ENCODE results near the gene SLC66A2.
"Not testable (repeated sequence)": the region's sequence is repeated elsewhere in the genome, so short reads cannot be mapped to it uniquely, and the experiment has no call there.

The SLC66A2 gene

DNA sequence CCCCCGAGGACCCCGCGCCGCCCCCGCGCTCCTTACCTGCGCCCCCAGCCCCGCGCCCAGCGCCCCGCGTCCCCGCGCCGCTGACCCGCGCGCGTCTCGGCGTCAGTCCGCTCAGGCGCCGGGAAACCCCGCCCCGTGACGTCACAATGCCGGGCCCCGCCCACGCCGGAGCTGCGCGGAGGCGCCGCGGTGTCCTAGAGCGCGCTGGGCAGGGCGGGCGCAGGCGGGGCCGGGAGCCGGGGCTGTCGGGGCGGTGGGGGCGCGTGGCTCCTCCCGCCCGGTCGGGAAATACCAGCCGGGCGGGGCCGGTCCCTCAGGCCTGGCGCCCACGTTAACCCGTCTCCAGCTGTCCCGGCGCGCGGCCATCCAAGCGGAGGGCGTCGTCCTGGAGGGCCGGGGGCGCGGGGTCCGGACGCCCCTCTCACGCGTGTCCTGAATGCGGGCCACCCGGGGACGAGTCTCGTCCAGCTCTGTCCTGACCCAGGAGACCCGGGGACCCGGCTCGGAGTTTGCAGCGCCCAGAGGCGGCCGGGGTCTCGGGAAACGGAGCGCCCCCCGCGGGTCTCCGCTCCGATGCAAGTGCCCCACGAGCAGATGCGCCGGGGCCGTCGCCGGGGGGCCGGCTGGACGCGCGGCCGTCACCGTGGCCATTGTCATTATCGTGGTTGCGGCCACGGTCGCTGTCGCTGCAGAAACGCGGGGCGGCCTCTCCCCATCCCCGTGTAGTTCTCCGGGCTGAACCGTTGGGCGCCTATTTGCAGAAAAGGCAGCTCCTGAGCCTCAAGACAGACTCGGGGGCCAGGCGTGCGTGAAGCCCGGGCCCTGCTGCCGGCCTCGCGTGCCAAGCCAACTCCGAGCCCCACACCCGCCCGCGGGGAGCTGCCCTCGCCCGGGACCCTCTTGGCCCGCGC is at the start of gene SLC66A2:
SLC66A2 (minus strand) TSS at position 109 of the 911 bp plus-strand sequence. CDS start 727 bp downstream, outside the sequence.
- peak; percentile 67 for DNase-seq

DNA sequence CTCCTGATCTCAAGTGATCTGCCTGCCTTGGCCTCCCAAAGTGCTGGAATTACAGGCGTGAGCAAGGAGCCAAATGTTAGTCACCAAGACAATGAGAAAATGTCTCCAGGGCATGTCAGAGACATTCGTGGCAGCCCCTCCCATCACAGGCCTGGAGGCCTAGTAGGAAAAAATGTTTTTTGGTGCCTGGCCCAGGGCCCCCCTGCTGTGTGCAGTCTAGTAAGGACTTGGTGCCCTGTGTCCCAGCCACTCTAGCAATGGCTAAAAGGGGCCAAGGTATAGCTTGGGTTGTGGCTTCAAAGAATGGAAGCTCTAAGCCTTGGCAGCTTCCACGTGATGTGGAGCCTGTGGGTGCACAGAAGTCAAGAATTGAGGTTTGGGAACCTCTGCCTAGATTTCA is 49.4 kb upstream of the SLC66A2 start:
- no peak for DNase-seq

DNA sequence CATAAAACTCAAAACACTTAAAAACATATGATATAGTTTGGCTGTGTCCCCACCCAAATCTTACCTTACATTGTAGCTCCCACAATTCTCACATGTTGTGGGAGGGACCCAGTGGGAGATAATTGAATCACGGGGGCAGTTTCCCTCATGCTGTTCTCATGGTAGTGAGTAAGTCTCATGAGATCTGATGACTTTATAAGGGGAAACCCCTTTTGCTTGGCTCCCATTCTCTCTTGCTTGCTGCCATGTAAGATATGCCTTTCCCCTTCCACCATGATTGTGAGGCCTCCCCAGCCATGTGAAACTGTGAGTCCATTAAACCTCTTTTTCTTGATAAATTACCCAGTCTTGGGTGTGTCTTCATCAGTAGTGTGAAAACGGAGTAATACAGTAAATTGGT is 48.2 kb upstream of the SLC66A2 start:
- DNase-seq = not testable (repeated sequence)

DNA sequence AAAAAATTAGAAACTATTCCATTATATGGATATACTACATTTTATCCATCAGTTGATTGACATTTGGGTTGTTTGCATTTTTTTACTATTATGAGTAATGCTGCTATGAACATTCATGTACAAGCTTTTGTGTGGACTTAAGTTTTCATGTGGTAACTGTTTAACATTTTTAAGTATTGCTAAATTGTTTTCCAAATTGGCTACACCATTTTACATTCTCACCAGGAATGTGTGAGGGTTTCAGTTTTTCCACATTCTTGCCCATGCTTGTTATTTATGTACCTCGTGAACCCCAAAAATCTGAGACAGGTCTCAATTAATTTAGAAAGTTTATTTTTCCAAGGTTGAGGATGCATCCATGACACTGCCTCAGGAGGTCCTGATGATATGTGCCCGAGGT is 40.0 kb upstream of the SLC66A2 start:
- no peak for DNase-seq

DNA sequence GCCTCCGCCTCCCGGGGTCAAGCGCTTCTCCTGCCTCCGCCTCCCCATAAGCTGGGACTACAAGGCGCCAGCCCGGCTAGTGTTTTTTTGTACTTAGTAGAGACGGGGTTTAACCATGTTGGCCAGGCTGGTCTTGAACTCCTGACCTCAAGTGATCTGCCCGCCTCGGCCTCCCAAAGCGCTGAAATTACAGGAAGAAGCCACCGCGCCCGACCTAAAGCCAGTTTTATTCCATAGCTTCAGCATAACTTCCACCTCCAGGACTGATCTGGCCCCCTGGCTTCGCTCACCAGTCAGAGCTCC is 37.7 kb upstream of the SLC66A2 start:
- DNase-seq = no peak

- DNase-seq = peak; percentile 77
Measured at GRCh38 chr18:79988451-79989194, 37.2 kb upstream of the SLC66A2 start, which contains the start of gene TXNL4A. Gene TXNL4A (minus strand): TSS chr18:79988563. CDS start chr18:79988392, 171 bp downstream.

GRCh38 chr18:79988071-79988450 is 36.6 kb upstream of the SLC66A2 start:
- DNase-seq = peak; percentile 49

DNA sequence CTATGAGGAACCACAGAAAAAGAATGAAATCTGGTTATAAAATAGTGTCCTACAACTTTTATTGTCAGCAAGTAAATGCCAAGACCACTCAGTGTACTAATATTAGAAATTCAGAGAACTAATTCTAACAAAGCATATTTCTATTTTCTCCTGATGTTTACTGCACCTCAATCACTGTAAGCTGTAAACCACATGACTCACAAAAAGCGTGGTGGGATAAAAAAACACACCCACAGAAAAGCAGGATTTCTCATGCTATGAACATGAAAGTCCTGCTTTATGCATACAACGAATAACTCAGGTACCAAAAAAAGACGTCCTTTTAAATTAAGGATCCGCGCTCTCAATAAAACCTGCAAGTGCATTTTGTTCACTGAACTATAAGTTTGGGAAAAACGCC is 36.1 kb upstream of the SLC66A2 start:
- DNase-seq = no peak

GRCh38 chr18:79986726-79987125 is 35.3 kb upstream of the SLC66A2 start:
- no peak for DNase-seq

DNA sequence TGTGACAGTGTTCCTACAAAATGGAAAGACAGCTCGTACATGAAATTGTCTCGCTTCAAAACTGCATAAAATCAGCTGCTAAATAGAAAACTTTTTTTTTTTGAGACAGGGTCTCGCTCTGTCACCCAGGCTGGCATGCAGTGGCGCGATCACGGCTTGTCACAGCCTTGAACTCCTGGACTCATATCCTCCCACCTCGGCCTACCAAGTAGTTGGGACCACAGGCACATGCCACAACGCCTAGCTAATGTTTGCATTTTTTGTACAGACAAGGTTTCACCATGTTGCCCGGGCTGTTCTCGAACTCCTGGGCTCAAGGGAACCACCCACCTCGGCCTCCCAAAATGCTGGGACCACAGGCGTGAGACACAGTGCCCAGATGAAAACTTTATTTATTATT is 33.7 kb upstream of the SLC66A2 start:
- DNase-seq = no peak

DNA sequence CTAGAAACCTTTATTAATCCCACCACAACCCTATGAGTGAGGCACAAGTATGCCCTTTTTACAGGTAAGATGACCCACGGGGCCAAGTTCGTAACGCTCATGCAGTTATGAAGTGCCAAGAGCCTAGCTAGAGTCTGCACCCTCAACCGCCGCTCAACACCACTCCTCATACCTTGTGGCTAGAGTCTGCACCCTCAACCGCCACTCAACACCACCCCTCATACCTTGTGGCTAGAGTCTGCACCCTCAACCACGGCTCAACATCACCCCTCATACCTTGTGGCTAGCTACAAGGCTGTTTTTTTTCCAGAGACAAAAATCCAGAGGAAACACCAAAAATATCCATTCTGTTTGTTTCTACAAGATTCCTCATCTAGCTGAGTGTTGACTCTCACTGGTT is 32.3 kb upstream of the SLC66A2 start:
- DNase-seq = no peak

DNA sequence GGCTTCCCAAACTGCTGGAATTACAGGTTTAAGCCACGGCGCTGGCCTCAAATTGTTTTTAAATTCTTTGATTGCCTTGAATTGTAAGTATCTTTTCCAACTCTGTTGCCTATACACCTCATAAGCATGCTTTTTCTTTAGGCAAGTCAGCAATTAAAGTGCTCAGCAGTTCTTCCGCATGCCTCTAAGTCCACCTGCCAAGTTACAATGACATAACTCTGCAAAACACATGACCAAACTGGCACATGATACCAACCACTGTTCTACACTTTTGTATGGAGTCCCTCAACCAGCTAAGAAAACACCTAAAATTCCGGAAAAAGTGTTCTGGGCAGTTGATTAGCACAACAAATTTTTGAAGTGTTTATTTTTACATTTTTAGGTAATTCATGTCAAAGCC is 31.8 kb upstream of the SLC66A2 start:
- no peak for DNase-seq

DNA sequence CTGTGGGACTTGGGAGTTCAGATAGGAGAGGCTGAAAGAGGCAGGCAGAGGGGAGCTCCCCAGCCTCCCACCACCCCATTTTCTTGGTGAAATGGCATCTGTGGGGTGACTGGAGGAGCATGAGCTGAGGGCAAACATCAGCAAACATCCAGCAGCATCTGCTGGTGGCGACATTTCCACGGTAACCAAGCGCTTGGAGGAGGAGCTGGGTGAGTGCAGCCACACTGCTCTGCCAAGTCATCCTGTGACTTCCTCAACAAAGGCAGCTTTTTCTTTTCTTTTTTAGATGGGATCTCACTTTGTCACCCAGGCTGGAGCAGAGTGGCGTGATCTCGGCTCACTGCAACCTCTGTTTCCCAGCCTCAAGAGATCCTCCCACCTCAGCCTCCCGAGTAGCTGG is 31.3 kb upstream of the SLC66A2 start:
- no peak for DNase-seq

DNA sequence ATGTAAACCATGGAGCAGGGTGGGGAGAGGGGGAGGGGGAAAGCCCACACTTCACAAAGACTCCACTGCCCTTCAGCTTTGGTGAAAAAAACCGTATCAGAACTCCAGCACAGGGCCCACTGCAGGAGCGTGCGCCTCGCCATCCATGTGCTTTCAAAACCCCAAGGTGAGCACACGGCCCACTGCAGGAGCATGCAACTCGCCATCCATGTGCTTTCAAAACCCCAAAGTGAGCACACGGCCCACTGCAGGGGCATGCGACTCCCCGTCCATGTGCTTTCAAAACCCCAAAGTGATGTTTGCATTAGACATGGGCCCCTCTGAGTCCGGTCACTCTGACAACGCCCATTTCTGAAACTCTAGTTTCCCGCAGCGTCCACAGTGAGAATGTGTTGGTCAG is 29.1 kb upstream of the SLC66A2 start:
- DNase-seq = no peak

DNA sequence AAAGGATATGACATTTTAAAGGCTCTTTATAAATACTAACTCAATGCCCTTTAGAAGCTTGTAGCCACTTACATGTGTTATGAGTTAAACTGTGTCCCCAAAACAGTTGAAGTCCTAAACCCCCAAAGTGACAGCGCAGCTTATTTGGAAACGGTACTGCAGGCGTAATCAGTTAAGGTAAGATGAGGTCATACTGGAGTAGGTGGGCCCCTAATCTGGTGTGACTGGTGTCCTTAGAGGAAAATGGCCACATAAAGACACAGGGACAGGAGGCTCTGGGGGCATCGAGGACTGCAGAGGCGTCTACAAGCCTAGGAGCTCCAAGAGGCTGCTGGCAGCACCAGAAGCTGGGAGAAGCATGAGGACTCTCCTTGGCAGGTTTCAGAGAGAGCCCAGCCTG is 28.4 kb upstream of the SLC66A2 start:
- no peak for DNase-seq

DNA sequence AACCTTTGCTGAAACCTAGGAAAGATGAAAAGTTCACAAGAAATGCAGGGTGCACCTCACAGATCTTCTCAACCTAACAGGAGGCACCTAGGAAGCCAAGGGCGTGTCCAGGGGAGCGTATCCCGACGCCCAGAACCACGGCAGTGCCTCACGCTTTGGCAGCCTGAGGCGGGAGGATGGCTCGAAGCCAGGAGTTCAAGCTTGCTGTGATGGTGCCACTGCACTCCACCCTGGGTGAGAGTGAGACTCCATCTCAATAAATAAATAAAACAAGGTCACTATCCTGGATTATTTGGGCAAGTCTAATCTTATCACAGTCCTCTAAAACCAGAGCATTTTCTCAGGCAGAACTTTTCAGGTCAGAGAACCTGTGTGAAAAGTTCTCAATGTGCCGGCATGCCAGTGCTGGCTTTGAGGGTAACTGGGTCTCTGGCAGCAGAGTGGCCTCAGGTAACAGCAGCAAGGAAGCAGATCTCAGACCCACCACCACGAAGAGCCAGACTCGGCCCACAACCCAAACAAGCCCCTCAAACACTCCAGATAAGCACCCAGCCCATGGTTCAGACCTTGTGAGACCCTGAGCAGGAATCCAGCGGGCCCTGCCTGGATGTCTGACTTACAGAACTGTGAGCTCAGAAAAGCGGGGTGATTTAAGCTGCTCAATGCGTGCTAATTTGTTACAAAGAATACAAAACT is 24.7 kb upstream of the SLC66A2 start:
- peak; percentile 51 for DNase-seq

DNA sequence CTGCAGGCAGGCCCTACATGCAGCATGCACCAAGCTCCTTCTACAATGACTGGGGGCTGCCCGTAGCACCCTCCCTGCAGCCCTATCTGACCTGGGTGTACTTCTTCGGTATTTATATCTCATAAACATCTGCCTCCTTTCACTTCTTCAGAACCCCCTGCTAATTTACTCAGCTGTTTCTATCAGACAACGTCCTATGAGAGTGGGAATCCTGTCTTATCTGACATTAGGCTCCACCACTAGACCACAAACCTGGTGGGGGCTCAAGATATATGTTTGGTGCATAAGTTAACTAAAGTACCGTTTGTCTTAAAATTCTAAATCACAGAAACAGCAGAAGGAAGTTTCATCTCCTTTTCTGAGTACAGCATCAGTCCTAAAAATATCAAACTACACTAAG is 23.6 kb upstream of the SLC66A2 start:
- no peak for DNase-seq

DNA sequence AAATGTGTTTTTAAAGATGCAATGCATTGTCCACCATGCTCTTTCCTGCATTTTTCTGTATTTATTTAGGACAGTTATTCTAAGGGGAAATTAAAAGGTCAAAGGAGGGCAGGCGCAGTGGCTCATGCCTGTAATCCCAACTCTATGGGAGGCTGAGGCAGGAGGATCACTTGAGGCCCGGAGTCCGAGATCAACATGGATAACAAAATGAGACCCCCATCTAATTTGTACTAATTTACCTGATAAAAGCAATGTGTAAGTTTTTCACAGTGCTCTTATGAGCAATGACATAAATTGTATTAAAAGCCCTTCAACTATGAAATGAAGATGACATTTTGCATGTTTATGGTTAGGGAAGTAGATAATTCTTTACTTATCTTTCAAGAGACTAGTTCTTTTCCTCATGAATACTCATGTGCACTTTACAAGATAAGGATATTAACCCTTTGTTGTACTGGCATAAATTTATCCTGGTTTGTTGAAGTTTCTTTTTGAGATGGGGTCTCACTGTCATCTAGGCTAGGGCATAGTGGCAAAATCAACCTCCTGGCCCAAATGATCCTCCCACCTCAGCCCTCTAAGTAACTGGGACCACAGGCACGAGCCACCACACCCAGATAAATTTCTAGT is 22.7 kb upstream of the SLC66A2 start:
- no peak for DNase-seq

GRCh38 chr18:79973517-79973916 is 22.1 kb upstream of the SLC66A2 start:
- no peak for DNase-seq

DNA sequence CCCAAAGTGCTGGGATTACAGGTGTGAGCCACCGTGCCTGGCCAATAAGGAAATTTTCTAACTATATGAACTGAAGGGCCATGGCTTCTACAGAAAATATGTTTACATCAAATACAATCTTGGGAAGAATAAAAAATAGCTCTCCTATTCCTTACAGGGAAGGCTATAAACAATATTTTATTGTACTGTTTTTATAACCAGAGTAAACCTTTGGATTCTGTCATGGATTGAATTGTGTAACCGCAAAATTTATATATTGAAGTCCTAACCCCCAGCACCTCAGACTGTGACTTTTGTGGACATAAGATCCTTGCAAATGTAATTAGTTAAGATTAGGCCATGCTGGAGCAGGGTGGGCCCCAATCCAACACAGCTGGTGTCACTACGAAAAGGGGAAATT is 21.3 kb upstream of the SLC66A2 start:
- DNase-seq = no peak

GRCh38 chr18:79971986-79972385 is 20.5 kb upstream of the SLC66A2 start:
- DNase-seq = no peak

GRCh38 chr18:79971211-79971952 is 19.9 kb upstream of the SLC66A2 start:
- DNase-seq = no peak

Data from NCI-H226 (cell line).